ENCODE results near the gene ADCY10. TPM values are rescaled to one million over a fixed set of nuclear protein-coding genes. Genes with fewer than 3 reads are reported as not detected.

Gene ADCY10
- polyA plus RNA-seq, result 0.25 TPM
- long read RNA-seq, donor 1, result 0 reads
- long read RNA-seq, donor 2, result 0 reads
- long read RNA-seq, donor 3, result 0 reads
- long read RNA-seq, donor 4, result 0 reads
- long read RNA-seq, donor 5, result 0 reads
- long read RNA-seq, donor 6, result 0 reads
- long read RNA-seq, donor 7, result 0 reads
- long read RNA-seq, donor 8, result 0 reads
- long read RNA-seq, donor 9, result 0 reads
- long read RNA-seq, donor 10, result 0 reads
- long read RNA-seq, donor 11, result 0 reads

- Histone ChIP-seq H3K27ac (ENCODE audit: low read length) (no peak within 1 kb of the TSS), H3K27me3 (ENCODE audit: control insufficient read depth, insufficient read depth, low read length) (no peaks in the 10 kb centered on the region), H3K9me3 (ENCODE audit: control insufficient read depth, low read depth, low read length) (no peaks in the 10 kb centered on the region), H3K36me3 (ENCODE audit: control insufficient read depth, insufficient read depth, low read length) (peaks cover 4% of the 10 kb centered on the region), H3K4me3 (ENCODE audit: low read length) (no peak within 1 kb of the TSS), H3K4me1 (ENCODE audit: control insufficient read depth, insufficient read depth, low read length) (peaks cover 19% of the 10 kb centered on the region)
- no CpG with 5 or more reads among the region's 9 CpGs for WGBS (ENCODE audit: insufficient coverage, low lambda C conversion rate)
- peak; percentile 19 for DNase-seq
Measured at GRCh38 chr1:167913895-167914496, at the start of gene ADCY10. TSS of gene ADCY10 (minus strand) at chr1:167914134. CDS start at chr1:167905140, 8,994 bp downstream.

GRCh38 chr1:167957710-167958109 lies 43.8 kb upstream of the ADCY10 start:
- Histone ChIP-seq H3K36me3 (ENCODE audit: control insufficient read depth, insufficient read depth, low read length) (peaks cover 22% of the 10 kb centered on the region), H3K9me3 (ENCODE audit: control insufficient read depth, low read depth, low read length) (no peaks in the 10 kb centered on the region), H3K27ac (ENCODE audit: low read length) (no peak overlapping the region), H3K4me3 (ENCODE audit: low read length) (no peak overlapping the region), H3K4me1 (ENCODE audit: control insufficient read depth, insufficient read depth, low read length) (no peaks in the 10 kb centered on the region), H3K27me3 (ENCODE audit: control insufficient read depth, insufficient read depth, low read length) (no peaks in the 10 kb centered on the region)
- no peak for DNase-seq

GRCh38 chr1:167955915-167956314 lies 42.0 kb upstream of the ADCY10 start:
- H3K4me1 ChIP-seq (ENCODE audit: control insufficient read depth, insufficient read depth, low read length), result no peaks in the 10 kb centered on the region
- H3K9me3 ChIP-seq (ENCODE audit: control insufficient read depth, low read depth, low read length), result no peaks in the 10 kb centered on the region
- 100% methylated on average over 1 of the region's 2 CpGs for WGBS (ENCODE audit: insufficient coverage, low lambda C conversion rate)
- no peaks in the 10 kb centered on the region for H3K27me3 ChIP-seq (ENCODE audit: control insufficient read depth, insufficient read depth, low read length)
- H3K27ac ChIP-seq (ENCODE audit: low read length), result no peak overlapping the region
- DNase-seq, result no peak
- no peak overlapping the region for H3K4me3 ChIP-seq (ENCODE audit: low read length)
- peaks cover 27% of the 10 kb centered on the region for H3K36me3 ChIP-seq (ENCODE audit: control insufficient read depth, insufficient read depth, low read length)

GRCh38 chr1:167950569-167950968 lies 36.6 kb upstream of the ADCY10 start:
- no peak overlapping the region for H3K4me3 ChIP-seq (ENCODE audit: low read length)
- H3K9me3 ChIP-seq (ENCODE audit: control insufficient read depth, low read depth, low read length), result no peaks in the 10 kb centered on the region
- no peak overlapping the region for H3K27ac ChIP-seq (ENCODE audit: low read length)
- H3K27me3 ChIP-seq (ENCODE audit: control insufficient read depth, insufficient read depth, low read length), result no peaks in the 10 kb centered on the region
- peaks cover 8% of the 10 kb centered on the region for H3K4me1 ChIP-seq (ENCODE audit: control insufficient read depth, insufficient read depth, low read length)
- DNase-seq, result no peak
- H3K36me3 ChIP-seq (ENCODE audit: control insufficient read depth, insufficient read depth, low read length), result peaks cover 27% of the 10 kb centered on the region
- WGBS (ENCODE audit: insufficient coverage, low lambda C conversion rate), result 71% methylated on average over 1 of the region's 1 CpG

- peaks cover 24% of the 10 kb centered on the region for H3K36me3 ChIP-seq (ENCODE audit: control insufficient read depth, insufficient read depth, low read length)
- H3K27me3 ChIP-seq (ENCODE audit: control insufficient read depth, insufficient read depth, low read length), result no peaks in the 10 kb centered on the region
- DNase-seq, result no peak
- no peak overlapping the region for H3K27ac ChIP-seq (ENCODE audit: low read length)
- WGBS (ENCODE audit: insufficient coverage, low lambda C conversion rate), result 83% methylated on average over 2 of the region's 3 CpGs
- no peaks in the 10 kb centered on the region for H3K9me3 ChIP-seq (ENCODE audit: control insufficient read depth, low read depth, low read length)
- peaks cover 8% of the 10 kb centered on the region for H3K4me1 ChIP-seq (ENCODE audit: control insufficient read depth, insufficient read depth, low read length)
- H3K4me3 ChIP-seq (ENCODE audit: low read length), result no peak overlapping the region
Measured at GRCh38 chr1:167949785-167950184, 35.9 kb upstream of the ADCY10 start.

- Histone ChIP-seq H3K9me3 (ENCODE audit: control insufficient read depth, low read depth, low read length) (no peaks in the 10 kb centered on the region), H3K4me3 (ENCODE audit: low read length) (no peak overlapping the region), H3K27me3 (ENCODE audit: control insufficient read depth, insufficient read depth, low read length) (no peaks in the 10 kb centered on the region), H3K4me1 (ENCODE audit: control insufficient read depth, insufficient read depth, low read length) (peaks cover 8% of the 10 kb centered on the region), H3K36me3 (ENCODE audit: control insufficient read depth, insufficient read depth, low read length) (peaks cover 9% of the 10 kb centered on the region), H3K27ac (ENCODE audit: low read length) (peak overlapping the region; percentile 43)
- WGBS (ENCODE audit: insufficient coverage, low lambda C conversion rate), result 43% methylated on average over 1 of the region's 2 CpGs
- peak in 1 of 2 donors; percentile 25 for DNase-seq
Measured at GRCh38 chr1:167947733-167948132, 33.8 kb upstream of the ADCY10 start.

- 92% methylated on average over 3 of the region's 9 CpGs for WGBS (ENCODE audit: insufficient coverage, low lambda C conversion rate)
- no peaks in the 10 kb centered on the region for H3K27me3 ChIP-seq (ENCODE audit: control insufficient read depth, insufficient read depth, low read length)
- H3K36me3 ChIP-seq (ENCODE audit: control insufficient read depth, insufficient read depth, low read length), result no peaks in the 10 kb centered on the region
- H3K27ac ChIP-seq (ENCODE audit: low read length), result no peak overlapping the region
- peaks cover 8% of the 10 kb centered on the region for H3K4me1 ChIP-seq (ENCODE audit: control insufficient read depth, insufficient read depth, low read length)
- no peak overlapping the region for H3K4me3 ChIP-seq (ENCODE audit: low read length)
- no peak for DNase-seq
- H3K9me3 ChIP-seq (ENCODE audit: control insufficient read depth, low read depth, low read length), result no peaks in the 10 kb centered on the region
Measured at GRCh38 chr1:167943541-167943940, 29.6 kb upstream of the ADCY10 start.

- DNase-seq, result no peak
- Histone ChIP-seq H3K27me3 (ENCODE audit: control insufficient read depth, insufficient read depth, low read length) (no peaks in the 10 kb centered on the region), H3K9me3 (ENCODE audit: control insufficient read depth, low read depth, low read length) (no peaks in the 10 kb centered on the region), H3K36me3 (ENCODE audit: control insufficient read depth, insufficient read depth, low read length) (no peaks in the 10 kb centered on the region), H3K4me1 (ENCODE audit: control insufficient read depth, insufficient read depth, low read length) (no peaks in the 10 kb centered on the region), H3K27ac (ENCODE audit: low read length) (no peak overlapping the region), H3K4me3 (ENCODE audit: low read length) (no peak overlapping the region)
- 100% methylated on average over 1 of the region's 2 CpGs for WGBS (ENCODE audit: insufficient coverage, low lambda C conversion rate)
Measured at GRCh38 chr1:167940264-167940663, 26.3 kb upstream of the ADCY10 start.

GRCh38 chr1:167938080-167938636 lies 24.2 kb upstream of the ADCY10 start:
- Histone ChIP-seq H3K4me3 (ENCODE audit: low read length) (peak overlapping the region; percentile 98), H3K27me3 (ENCODE audit: control insufficient read depth, insufficient read depth, low read length) (no peaks in the 10 kb centered on the region), H3K9me3 (ENCODE audit: control insufficient read depth, low read depth, low read length) (no peaks in the 10 kb centered on the region), H3K4me1 (ENCODE audit: control insufficient read depth, insufficient read depth, low read length) (no peaks in the 10 kb centered on the region), H3K36me3 (ENCODE audit: control insufficient read depth, insufficient read depth, low read length) (no peaks in the 10 kb centered on the region), H3K27ac (ENCODE audit: low read length) (peak overlapping the region; percentile 96)
- DNase-seq, result peak in 1 of 2 donors; percentile 41
- WGBS (ENCODE audit: insufficient coverage, low lambda C conversion rate), result 8% methylated on average over 5 of the region's 5 CpGs

GRCh38 chr1:167937709-167938010 lies 23.7 kb upstream of the ADCY10 start:
- Histone ChIP-seq H3K4me3 (ENCODE audit: low read length) (peak overlapping the region; percentile 98), H3K36me3 (ENCODE audit: control insufficient read depth, insufficient read depth, low read length) (no peaks in the 10 kb centered on the region), H3K27ac (ENCODE audit: low read length) (peak overlapping the region; percentile 96), H3K9me3 (ENCODE audit: control insufficient read depth, low read depth, low read length) (no peaks in the 10 kb centered on the region), H3K4me1 (ENCODE audit: control insufficient read depth, insufficient read depth, low read length) (no peaks in the 10 kb centered on the region), H3K27me3 (ENCODE audit: control insufficient read depth, insufficient read depth, low read length) (no peaks in the 10 kb centered on the region)
- WGBS (ENCODE audit: insufficient coverage, low lambda C conversion rate), result 0% methylated on average over 5 of the region's 5 CpGs
- DNase-seq, result no peak
